HG02642 (cell line): ENCODE results near the gene WDR62.

Experiments used
- ATAC-seq: cut with Tn5 transposase; IDR thresholded peaks from one replicate; pipeline ENCODE4 v1.9.1; 2021; ENCODE audit warnings: mild to moderate bottlenecking; ENCODE audit not compliant: unreplicated experiment, poor library complexity

WDR62 gene

DNA sequence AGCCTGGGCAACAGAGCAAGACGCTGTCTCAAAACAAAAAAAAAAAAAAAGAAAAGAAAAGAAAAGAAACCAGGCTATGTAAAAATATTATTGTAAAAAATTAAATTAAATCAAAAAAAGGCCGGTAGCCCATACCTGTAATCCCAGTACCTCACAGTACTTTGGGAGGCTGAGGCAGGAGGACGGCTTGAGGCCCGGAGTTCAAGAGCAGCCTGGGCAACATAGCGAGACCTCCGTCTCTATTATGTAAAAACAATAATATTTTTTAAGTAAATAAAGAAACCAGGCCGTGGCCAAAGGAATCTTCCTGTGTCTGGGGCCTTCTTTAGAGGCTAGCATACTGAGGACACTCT lies 84.4 kb downstream of the WDR62 start:
- ATAC-seq = no peak

DNA sequence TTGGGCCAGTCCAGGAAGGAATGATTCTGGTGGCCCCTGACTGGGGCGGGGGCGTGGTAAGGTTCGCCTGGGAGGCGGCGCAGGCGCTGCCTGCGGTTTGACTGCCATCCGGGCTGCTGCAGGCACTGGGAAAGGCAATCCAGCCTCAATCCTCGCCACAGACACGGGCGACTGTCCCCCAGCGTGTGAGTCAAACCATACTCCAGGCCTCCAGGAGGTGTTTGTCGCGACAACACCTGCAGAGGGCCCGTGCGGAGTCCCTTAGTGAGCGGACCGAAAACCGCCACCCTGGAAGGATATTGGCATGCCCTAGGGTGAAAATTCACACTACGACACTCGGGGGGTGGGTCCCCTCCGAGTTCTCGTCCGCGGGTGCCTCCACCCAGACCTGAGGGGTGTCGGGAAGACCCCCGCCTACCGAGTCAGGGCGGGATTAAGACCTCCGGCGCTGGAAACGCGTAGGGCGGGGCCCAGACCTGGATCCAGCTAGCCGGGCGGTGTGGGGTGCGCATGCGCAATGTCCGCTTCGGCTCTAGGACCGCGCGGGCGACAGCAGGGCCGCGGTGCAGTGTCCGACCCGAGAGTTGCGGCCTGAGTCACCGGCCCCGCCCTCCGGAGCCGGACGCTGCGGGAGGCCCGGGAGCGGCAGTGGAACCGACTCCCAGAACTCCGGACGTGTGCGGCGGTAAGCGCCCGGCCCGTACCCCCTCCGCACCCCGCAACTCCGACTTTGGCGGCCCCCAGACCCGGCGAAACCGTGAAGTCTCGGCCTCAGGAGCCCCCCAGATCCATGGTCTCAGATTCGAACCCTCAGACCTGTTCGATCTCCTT lies 85.0 kb downstream of the WDR62 start, which contains the start of gene CAPNS1:
TSS of gene CAPNS1 (plus strand) at position 594 of the 831 bp plus-strand sequence. CDS start 946 bp downstream, outside the sequence.
- peak; percentile 86 for ATAC-seq

DNA sequence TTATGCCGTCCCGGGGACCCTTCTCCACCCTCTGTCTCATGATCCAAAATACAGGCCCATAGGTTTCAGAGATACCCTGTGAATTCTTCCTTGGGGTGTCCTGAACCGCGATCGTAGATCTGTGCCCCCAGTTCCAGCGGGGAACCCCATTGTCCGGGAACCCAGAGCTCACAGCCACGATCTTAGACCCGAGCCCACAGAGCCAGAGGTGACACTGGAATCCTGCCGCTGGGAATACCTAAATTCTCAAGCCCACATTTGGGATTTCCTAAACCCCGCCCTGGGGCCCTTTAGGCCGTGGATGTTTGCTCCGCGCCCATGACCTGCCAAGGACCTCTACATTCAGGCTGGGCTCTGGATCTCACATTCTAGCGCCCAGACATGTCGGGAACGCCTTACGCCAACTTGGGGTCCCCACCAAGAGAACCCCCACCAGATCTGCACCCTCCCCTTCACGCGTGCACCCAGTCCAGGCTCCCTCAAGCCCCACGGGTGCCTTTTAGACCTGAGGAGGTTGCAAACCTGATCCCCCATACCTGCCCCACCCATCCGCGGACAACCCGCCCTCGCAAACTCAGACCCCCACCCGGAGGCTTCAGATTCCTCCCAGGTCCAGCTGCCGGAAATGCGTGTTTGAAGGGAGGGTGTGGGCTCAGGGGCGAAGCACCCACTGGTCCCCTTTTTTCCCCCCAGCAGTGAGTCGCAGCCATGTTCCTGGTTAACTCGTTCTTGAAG lies 85.8 kb downstream of the WDR62 start:
- ATAC-seq = peak; percentile 8

DNA sequence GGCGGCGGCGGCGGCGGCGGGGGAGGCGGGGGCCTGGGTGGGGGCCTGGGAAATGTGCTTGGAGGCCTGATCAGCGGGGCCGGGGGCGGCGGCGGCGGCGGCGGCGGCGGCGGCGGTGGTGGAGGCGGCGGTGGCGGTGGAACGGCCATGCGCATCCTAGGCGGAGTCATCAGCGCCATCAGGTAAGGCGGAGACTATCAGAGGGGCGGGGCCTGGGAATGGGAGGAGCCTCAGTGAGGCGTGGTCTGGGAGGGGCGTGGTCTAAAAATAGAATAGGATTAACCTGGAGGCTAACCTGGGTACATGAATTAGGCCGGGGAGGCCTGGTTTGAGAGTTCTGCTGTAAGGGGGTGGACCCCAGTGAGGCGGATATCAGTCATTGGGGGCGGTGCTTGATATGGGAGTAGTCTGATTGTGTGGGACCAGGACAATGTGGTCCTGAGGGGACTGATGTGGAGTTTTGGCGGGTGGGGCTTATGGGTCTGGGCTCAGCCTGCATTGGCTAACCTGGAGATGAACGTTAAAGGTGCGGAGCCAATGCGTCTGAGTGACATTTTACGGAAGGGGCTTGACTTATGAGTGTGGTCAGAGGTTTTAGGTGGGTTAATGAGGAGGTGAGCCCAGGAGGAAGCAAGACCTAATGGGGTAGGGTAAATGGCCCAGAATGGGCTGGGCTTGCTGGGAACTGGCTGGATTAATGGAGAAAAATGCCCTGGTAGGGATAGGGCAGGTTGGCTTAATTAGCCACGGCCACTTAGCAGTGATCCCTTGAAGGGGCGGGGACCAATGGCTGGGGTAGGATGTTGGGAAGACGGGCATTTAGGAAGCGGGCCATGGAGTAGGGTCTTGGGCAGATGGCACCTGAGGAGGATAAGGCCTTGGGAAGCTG lies 86.6 kb downstream of the WDR62 start:
- peak; percentile 53 for ATAC-seq

DNA sequence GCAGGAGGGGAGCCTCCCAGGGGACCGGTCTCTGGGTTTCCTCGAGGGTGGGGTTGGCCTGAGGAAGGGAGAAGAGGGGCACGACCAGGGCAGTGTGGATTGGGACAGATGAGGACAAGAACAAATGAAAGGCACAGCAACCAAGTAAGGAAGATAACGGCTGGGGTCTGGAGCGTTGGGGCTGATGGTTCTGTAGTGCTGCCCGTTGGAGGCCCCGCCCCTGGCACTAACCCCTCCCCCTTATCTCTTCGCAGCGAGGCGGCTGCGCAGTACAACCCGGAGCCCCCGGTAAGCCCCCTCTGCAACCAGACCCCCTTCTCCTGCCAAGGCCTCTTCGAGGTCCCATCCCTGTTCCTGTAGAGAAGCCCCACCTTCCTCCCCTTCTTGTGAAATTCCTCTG lies 87.3 kb downstream of the WDR62 start:
- ATAC-seq = no peak

DNA sequence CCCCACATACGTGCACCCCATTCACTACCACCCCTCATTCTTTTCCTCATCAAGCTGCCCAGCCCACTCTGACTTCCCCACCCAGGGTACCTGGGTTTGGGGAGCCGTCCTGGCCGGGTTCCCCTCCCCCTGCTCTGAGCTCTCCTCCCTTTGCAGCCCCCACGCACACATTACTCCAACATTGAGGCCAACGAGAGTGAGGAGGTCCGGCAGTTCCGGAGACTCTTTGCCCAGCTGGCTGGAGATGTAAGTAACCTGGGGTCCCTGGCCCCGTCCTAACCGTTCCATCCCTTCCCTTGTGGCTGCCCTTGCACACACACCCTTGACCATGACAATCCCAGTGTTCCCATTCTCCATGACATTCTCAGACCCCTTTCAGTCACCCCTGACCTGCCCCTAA lies 87.8 kb downstream of the WDR62 start:
- no peak for ATAC-seq

DNA sequence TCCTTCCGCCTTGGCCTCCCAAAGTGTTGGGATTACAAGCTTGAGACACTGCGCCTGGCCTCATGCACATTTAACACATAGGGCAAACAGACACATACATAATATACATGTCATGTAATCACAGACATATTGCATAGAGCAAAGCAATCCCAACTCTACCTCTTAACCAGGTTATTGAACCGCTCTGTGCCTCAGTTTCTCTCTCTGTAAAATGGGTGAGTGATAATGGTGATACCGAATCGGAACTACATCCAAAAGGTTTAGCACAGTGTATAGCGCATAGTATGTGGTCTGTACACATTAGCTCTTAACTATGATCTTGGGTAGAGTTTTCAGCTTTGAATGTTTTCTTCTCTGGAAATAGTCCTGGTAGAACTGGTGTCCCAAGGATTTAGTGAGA lies 89.9 kb downstream of the WDR62 start:
- no peak for ATAC-seq

DNA sequence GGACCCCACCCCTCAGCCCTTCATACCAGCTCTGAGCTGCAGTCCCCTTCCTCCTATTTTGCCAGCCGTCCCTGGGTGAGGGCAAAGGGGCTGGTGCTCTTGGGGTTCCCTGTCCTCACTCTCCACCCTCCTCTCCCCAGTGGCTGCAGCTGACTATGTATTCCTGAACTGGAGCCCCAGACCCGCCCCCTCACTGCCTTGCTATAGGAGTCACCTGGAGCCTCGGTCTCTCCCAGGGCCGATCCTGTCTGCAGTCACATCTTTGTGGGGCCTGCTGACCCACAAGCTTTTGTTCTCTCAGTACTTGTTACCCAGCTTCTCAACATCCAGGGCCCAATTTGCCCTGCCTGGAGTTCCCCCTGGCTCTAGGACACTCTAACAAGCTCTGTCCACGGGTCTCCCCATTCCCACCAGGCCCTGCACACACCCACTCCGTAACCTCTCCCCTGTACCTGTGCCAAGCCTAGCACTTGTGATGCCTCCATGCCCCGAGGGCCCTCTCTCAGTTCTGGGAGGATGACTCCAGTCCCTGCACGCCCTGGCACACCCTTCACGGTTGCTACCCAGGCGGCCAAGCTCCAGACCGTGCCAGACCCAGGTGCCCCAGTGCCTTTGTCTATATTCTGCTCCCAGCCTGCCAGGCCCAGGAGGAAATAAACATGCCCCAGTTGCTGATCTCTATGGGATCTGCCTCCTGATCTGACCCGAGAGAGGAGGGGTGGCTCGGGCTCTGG lies 95.1 kb downstream of the WDR62 start:
- ATAC-seq = no peak

DNA sequence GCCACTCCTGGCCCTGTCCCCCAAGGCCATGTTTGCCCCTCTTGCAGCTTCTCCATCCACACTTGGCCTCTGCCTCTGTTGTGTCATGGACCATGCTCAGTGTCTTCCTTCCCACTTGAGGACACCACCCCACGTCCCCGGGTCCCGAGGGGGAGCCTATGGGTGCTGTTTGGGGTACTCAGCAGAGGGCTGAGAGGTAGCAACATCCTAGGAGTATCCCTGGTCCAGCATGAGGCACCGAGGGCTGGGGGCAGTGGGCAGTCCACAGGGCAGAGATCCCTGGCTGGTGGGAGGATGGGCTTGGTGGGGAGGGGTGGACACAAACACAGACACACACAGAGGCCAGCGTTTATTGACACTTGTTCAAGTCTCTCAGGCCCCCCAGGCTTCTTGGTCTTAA lies 95.9 kb downstream of the WDR62 start:
- no peak for ATAC-seq

DNA sequence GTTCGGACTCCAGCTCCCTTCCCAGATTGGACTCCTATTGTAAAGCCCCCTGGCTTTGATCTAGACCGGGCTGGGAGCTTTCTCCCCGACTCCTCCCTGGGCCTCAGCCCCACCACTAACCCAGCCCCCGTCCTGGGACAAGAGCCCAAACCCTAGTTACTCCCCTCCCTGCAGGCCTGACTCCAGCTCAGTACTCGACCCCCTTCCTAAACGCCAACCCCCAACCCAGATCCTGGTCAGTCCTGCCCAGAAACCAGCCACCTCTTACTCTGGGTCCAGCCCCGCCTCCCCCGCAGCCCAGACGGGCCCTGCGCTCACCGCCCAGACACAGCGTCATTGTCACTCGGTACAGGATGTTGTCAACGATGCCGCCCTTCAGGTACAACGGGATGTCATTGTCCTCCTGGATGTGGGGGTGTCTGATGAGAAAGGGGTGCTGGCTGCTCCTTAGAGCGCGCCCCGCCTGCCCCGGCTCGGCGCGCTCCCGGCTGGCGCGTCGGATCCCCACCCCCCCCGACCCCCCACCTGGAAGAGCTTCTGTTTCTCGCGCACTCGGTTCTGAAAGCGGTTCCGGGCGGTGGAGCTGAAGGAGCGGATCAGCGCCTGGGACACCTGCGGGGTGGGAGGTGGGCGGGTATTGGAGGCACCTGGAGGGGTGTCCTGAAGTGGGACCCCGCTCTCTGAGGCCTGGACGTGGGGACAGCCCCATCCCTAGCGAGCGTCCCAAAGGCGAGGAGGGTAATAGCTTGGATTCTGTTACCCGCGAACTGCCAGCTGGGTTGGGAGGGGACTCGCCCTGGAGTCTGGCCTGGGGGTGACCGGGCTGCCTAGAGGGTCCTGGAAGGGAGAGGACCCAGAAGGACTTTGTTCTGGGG lies 96.7 kb downstream of the WDR62 start:
- no peak for ATAC-seq

DNA sequence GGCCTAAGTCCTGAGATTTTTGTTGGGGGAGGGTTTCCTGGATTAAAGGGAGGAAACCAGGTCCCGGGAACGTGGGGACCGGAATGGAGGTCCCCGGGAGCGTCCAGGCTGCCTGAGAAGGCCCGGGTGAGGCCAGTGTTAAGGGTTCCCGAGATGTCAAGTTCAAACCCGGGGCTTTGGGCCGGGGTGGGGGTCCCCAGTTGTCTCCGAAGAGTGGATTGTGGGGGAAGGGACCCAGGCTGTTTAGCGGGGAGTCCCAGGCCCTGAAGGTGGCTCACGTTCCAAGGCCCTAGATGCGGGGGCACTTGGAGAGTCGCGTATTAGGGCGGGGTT lies 97.3 kb downstream of the WDR62 start:
- no peak for ATAC-seq

DNA sequence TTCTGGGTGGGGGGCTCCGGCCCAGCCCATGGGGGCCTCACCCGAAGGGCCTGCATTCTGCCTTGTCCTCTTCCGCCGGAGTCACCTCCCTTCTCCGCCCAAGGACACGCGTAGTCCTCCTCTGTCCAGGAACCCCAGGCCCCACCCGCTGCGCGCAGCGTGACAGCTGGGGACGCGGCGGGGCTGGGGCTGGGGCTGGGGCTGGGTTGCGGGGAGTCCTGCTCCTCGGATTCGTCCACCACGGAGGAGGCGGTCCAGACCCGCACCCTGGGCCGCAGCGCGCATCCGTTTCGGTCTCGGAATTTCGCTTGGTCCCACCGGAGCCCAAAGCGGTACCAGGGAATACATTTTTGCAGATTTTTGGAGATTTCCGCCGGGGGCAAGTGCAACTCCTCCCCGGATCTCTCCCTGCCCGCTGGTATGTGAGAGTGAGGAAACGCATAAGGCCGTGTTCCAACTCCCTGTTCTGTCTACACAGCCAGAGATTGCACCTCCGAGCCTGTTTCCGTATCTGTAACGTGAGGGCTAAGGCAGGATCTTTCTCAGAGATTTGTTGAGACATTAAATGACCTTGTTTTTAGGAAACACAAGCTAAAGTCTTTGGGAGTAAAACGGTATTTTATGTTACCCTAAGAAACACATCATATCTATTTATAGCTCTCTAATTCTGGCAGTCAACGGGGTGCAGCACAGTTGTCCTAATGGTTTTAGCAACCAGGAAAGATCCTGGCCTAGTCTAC lies 97.8 kb downstream of the WDR62 start, which contains the start of gene COX7A1:
TSS of gene COX7A1 (minus strand) at position 96 of the 740 bp plus-strand sequence. CDS start at position 56, 40 bp downstream.
- ATAC-seq = no peak

DNA sequence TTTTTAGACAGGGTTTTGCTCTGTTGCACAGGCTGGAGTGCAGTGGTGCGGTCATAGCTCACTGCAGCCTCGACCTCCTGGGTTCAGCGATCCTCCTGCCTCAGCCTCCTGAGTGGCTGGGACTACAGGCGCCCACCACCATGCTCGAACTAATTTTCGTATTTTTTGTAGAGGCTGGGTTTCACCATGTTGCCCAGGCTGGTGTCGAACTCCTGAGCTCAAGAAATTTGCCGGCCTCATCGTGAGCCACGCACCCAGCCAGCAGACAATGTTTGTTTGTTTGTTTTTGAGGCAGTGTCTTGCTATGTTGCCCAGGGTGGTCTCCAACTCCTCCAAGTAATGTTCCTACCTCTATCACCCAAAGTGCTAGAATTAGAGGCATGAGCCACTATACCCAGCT lies 98.4 kb downstream of the WDR62 start:
- no peak for ATAC-seq
